HUDEP-2 (cell line): ENCODE results near the gene HOXA9.

Source experiments
- DNase-seq, 76 experiments: peaks; one replicate each; lab custom pipeline; 2025; ENCODE audit not compliant: unreplicated experiment in 76 of 76; lab: John Stamatoyannopoulos, UW

The HOXA9 gene

DNA sequence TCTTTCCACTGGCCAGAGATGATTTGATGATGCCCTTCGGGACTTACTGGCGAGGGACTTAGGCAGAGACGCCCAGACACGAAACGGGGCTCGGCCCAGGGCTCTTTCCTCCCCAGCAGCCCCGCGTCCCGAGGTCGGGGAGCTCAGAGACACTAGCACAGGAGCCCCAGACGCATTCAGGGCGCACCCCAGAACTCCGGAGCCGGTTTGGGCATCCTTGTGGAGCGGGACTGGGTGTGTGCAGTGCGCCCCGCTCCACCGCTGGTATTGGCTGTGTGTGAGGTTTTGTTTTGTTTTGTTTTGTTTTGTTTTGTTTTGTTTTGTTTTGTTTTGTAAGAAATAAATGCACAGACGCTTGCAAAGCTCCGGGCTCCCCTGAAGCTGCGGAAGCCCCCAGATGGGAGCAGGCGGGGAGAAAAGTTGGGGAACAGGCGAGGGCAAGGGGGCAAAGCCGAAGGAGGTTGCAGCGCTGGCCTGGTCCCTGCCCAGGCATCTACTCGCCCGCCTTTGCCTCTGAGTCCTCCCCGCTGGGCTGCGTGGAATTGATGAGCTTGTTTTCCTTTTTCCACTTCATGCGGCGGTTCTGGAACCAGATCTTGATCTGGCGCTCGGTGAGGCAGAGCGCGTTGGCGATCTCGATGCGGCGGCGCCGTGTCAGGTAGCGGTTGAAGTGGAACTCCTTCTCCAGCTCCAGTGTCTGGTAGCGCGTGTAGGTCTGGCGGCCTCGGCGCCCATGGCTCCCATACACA, 20.0 kb downstream of the HOXA9 start:
- no peak for DNase-seq

DNA sequence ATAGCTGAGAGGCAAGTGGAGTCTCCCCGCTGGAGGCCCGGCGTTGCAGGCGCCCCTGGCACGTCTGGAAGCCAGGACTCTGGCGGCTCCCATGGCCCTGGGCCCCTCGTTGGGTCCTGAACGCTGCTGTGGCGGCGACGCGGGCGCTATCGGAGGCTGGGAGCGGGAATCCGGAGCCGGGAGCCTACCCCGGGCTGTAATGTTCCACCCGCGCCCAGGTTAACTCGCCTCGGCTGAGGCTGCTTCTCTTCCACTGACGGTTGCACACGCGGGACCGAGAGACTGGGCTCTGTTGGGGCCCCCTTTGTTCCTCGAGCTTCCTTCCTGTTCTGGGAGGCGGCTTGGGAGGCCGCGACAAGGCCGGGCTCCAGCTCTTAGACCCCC, 20.6 kb downstream of the HOXA9 start:
- no peak for DNase-seq

DNA sequence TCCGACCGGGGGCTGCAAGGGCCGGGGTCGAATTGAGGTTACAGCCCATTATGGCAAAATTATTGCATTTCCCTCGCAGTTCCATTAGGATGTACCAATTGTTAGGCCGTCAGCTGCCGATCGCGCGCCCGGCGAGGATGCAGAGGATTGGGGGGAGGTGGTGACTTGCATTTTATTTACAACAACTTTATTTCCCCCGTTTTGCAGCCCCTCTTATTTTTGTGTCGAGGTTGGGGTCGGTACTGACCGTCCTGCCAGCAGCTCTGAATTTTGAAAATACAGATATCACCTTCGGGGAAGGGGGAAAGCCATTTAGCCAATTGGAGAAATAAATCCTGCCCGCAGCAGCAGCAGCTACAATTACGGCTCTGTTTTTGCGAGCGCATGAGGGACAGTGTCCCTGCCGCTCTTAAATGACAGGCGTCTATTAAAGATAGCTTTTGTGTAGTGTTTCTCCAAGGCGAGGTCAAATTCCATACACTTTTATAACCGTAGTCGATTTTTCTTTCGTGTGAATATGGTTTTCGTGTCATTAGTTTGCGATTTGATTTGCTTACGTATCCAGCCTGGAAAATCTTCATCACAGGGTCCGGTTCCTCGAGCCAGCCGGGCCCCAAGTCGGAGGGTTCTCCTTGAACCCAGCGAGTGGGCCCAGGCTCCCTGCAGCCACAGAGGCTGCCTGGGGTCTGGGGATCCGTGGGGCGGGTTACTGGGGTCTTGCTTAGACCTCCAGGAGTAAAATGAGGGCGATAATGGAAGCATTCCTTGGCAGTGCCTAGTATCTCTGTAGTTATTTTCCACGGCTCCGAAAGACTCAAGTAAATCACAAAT, 21.2 kb downstream of the HOXA9 start:
- DNase-seq: no peak

DNA sequence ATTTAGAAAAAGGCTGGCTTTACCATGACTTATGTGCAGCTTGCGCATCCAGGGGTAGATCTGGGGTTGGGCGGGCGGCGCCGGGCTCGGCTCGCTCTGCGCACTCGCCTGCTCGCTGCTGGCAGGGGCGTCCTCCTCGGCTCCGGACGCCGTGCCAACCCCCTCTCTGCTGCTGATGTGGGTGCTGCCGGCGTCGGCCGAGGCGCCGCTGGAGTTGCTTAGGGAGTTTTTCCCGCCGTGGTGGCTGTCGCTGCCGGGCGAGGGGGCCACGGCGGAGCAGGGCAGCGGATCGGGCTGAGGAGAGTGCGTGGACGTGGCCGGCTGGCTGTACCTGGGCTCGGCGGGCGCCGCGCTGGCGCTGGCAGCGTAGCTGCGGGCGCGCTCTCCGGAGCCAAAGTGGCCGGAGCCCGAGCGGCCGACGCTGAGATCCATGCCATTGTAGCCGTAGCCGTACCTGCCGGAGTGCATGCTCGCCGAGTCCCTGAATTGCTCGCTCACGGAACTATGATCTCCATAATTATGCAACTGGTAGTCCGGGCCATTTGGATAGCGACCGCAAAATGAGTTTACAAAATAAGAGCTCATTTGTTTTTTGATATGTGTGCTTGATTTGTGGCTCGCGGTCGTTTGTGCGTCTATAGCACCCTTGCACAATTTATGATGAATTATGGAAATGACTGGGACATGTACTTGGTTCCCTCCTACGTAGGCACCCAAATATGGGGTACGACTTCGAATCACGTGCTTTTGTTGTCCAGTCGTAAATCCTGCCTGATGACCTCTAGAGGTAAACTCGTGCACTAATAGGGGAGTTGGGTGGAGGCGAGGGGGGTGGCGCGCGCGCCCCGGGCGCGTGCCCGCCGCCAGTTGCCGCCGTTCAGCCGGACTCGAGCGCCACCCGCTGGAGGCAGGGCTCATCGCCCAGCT, 22.1 kb downstream of the HOXA9 start, which contains the start of gene HOXA5:
Gene HOXA5 (minus strand): TSS at position 659 of the 927 bp plus-strand sequence. CDS start 74 bp downstream, at position 585.
- DNase-seq: peak in 4 of 76 experiments; percentile 3 to 30 (median 18)

DNA sequence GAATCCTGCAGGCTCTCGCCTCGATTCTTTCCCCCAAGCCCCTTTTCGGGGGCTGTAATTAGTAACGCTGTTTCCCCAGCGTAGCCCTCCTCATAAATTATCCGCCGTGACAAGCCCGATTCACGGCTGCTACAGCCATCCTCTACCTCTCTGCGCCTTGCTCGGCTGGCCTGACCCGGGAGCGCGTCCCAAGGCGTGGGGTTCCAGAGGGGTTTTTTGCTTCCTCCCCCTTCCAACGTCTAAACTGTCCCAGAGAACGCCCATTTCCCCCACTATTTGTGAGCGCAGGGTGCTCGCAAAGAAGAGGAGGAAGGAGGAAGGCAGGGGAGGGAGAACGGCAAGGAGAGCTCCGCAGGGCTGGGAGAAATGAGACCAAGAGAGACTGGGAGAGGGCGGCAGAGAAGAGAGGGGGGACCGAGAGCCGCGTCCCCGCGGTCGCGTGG, 22.7 kb downstream of the HOXA9 start:
- DNase-seq: no peak

DNA sequence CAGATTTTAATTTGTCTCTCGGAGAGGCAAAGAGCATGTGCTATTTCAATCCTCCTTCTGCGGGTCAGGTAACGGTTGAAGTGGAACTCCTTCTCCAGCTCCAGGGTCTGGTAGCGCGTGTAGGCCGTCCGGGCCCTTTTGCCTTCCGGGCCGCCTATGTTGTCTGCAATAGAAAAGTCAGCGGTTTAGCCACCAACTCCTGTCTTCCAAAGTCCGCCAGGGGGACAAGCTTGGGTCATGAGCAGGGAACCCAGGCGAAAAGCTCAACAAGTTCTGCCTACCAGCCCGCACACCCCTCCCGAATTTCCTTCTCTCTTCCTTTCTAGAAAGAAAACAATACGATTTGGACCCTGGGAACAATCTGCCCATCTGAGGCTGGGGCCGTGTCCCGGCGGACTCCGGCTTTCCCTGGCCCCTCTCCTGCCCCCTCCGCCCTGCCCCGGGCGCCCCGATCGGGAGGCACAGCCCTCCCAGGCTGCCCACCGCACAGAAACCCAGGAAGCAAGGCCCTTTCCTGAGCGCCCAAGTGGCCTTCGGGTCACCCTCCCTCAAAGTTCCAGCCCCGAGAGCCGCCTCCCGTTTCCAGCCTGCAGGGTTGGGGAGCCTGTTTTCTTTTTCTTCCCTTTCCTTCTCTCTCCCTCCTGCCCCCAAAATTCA, 23.3 kb downstream of the HOXA9 start:
- no peak for DNase-seq

DNA sequence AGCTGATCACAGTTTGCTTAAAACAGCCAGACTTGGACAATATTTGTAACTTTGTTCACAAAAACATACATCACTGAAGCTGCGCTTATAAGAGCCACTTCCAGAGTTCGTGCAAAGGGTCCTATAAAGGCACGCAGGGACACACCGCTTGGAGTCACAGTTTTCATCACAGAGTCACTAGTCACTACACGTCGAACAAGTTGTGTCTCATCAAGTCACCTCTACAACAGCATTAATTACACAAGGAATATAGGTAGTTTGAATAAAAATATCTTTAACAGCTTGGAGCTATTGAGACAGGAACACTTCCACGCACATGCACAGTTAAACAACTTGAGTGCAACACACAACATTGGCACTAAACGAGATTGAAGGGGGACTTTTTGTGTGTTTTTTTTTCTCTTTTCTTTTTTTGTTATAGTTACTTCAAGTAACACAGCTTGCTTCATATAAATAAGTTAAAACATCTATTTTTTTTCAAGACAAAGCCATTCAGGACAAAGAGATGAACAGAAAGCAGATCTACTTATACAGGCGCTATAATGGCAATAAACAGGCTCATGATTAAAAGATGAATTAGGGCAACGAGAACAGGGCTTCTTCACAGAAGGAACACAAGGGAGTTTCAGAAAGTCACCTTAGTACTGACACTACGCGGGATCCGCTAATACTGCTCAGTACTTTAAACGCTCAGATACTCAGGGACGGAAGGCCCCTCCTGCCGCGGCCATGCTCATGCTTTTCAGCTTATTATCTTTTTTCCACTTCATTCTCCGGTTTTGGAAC, 24.0 kb downstream of the HOXA9 start:
- DNase-seq: no peak

DNA sequence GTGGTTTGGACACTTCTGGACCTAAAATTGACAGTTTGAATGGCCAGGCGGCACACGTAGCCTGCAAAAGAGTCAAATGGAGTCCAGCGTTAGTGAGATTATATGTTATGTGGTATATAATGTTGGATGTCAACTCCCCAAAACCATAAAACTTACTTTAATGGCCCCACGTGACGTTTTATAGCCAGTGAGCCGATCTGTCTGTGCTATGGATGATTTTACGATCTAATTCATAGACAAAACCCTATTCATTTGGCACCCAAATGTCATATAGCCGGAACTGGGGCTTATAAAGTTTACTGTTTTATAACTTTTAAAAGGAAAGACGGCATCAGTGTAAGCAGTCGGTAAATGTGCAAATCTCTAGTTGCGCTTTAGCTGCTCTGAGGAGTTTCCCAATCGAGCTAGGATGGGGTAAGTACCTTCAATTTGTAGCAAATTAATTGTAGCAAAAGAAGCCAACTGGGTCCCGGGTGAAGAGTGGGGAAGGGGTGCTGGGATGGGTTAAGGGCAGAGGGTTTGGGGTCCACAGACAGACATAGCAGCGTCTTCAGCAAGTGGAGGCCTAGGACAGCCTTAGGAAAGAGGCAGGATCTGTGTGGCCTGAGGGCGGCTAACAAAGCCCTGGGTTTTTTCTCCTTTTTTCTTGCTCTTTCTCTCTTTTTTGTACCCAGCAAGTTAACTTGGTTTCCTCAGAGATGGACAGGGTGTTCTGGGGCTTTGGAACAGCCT, 25.0 kb downstream of the HOXA9 start:
- DNase-seq: no peak

DNA sequence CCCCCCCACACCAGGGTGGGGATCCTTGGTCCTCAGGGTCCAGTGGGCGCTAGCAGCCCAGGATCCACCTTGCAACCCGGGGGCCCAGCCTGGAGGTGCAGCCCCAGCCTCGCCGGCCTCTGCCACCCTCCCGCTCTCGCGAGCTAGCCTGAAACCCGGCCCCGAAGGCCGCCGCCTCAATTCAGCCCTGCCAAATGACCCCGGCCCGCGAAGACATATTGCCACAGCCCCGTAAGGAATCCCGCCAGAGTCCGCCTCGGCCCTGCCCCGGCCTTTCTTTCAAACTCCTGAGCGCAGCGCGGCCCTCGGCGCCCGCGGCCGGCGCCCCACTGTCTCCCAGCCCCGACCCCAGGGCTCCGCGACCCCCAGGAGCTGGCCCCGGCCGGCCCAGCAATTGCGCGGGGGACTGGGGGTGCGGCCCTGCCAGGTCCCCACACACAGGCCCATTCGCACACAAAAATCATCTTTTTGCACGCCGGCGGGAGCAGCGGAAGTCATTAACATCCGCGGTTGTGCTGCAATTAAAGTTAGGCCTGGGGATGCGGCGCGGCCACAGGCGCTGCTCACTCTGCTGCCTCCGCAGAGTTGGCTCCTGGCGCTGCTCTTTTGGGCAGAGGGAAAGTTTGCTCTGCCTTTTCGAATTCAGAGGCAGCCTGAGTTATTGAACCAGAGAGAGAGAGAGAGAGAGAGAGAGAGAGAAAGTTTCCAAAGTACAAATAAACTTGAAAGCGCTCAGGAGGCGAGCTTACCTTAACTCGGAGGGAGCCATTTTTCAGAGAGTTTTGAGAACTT, 25.8 kb downstream of the HOXA9 start:
- no peak for DNase-seq

DNA sequence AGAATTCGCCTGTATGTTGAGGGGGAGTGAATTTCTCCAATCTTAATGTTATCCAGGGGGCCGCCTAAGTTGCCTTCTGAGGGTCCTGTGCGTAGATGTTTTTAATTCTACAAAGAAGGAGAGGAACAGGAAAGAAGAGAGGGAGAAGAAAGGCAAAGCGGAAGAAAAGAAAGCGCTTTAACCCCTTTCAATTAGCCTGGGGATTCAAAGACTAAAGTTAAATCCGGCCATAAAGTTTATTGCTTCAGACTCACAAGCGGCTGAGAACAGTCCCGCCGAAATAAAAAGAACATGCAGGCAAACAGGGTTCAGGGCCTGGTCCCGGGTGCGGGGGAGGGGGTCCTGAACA, 26.4 kb downstream of the HOXA9 start:
- no peak for DNase-seq

DNA sequence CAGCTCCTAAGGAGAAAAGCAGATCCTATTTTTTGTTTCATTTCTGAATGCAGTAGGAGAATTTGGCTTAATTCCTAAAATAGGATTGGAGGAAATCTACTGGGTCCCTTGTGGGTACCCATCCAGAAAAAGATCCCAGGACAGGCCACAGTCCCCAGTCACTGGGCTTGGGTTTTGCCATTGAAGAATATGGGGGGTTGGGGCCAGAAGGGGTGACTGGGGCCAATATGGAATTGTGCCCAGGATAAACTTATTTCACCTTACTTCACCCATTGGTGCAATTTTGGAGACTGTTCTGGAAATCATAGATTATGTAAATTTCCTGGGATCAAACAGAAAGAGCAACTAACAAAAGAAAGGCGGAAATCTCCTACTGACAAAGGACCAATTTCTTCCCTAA, 26.9 kb downstream of the HOXA9 start:
- no peak for DNase-seq

DNA sequence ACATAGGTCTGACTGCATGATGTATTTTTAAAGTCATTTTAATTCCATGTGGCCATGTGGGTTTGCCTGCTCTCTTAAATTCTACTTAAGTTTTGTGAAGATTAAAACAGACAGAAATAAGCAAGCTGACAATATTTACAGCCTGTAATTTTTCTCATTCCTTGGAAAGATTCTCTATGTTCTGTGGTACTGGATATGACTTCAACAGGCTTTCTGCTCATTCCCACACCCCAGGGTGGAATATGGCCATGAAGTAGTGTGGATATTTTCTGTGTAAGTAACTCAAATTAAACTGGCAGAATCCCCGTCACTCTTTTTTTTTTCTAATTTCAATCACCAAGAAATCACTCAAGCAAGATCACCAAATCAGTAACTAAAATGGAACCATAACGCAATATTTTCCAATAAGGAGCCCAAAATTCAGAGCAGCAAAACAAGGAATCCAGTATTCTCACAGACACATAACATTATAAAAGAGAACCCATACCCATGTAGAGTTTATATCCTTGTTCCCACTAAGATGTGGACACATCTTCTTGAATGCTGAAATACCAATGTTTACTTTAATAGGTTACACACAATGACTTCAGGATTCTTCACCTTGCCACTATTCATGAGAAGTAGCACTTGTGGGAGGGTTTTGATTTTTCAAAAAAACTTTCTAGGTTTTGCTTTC, 27.6 kb downstream of the HOXA9 start:
- DNase-seq: no peak

DNA sequence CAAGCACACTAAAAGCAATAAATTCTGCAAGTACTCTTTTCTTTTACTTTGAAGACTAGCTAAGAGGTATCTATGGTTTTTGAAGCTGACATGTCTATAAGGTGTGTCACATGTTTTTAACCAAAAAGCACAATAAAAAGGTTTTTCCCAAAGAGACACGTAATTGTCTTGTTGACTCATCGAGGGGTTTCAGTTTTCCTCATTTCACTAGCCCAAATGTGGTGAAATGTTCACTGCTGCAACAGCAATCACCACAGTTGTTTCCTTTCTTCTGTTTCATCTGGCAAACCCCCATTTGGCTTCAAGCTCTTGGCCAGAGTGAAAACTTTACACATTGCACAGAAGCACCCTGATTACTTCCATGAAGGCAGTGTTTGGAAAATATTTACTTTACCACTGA, 30.9 kb downstream of the HOXA9 start:
- no peak for DNase-seq

DNA sequence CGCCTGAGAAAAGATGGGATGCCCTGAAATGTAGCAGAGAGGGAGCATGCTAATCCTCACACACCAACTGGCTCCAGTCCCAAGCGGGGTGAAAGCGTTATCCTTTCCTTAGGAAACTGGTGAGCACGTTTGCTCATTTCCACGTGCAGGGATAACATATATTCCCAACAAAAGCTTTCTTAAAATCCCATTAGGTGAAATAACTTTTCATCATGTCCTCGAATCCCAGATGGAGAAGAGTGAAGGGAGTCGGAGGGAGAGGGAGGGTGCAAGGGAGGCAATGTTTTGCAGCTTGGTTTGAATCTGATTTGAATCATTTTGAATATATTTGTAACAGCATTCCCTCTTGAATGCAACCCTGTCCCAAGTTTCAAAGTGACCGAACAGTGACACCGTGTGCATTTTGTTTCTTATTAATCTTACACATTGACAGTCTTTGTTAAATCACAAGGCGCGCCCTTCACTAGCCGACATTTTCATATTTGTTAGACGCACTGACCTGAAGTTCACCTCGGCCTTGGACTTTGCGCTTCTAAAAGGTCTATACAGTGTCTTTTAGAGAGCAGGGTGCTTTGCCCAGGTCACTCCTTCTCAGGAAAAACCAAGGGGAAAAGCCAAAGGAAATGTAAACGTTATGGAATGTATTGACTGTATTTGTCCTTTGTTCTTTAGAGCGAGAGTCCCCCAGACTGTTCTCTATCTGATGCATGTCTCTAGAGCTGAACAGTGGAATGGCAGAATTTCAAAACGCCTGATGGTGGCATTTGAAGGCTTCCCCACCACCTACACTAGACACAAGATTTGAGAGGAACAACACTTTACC, 31.7 kb downstream of the HOXA9 start:
- DNase-seq: no peak

DNA sequence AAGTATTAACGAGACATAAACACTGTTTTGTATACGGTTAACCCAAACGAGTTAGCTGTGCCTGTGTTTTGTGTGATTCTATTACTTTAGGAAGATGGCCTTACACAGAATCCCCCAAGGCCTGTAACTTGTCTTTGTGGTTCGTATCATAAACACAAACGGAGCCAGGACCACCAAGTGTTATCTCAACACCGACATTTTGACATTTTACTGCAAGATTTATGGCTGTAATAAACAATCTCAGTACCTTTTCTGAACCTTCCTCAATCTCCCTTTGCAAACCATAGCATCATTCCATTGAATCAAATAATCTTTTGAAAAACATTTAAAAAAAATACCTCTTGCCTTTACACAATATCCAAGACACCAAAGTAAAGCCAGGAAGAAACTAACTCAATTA, 32.4 kb downstream of the HOXA9 start:
- no peak for DNase-seq

DNA sequence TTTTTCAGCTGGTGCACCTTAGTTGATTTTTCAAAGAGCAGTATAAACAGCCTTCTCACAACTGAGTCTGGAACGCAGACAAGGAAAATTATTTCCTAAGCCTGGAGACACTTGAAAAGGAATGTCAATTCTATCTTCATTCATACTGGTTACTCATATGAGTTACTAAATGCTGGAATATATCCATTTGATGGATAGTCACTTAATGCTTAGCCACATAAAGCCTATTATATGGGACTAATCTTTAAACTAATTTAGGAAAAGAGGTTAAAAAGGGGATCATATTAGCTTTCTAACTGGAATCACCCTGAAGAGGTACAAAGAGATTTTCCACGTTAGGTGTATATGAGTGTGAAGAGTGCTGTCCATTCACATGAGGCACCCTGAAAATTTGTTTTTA, 33.1 kb downstream of the HOXA9 start:
- no peak for DNase-seq

DNA sequence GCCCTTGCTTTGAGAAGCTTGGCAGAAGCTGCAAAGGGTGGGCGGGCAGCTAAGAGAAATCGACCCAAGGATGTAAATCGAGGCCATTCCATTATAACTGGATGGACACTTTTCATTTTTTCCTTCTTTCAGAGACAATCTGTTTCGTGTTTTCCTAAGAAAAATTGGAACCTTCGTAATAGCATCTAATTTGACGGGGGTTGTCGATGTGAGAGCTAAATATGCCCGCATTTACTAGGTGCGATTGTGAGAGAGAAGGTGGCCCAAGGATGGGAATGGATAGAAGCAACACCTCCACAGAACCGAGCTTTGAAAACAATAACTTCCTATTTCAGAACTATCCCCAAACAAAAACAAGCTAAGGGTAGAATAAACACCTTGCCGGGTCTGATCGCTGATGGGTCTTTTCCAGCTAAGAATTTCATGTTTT, 33.9 kb downstream of the HOXA9 start:
- DNase-seq: no peak
